HepG2 (cell line): ENCODE measurements around the gene SIAH2. TPM values are rescaled to one million over a fixed set of nuclear protein-coding genes. Genes with fewer than 3 reads are reported as not detected.

ENCODE experiments used
- ATAC-seq: fragments of 200-7000 bp; cut with Tn5 transposase; 3 replicates; pipeline ENCODE4 v1.9.1; 2020; ENCODE audit warnings: mild to moderate bottlenecking, moderate library complexity
- BruUV-seq: library from RNA; stranded (reverse); fragments of 400-500 nt; replicated peaks from 2 replicates; lab custom pipeline; 2021; lab: Mats Ljungman, UMichigan
- CTCF ChIA-PET: fragments of 300-600 bp; formaldehyde crosslinking; extraction: SDS; loops from one replicate; lab custom pipeline; 2021; ENCODE audit warnings: low total read pairs, inconsistent platforms, low intra/inter-chr PET ratio; lab: Yijun Ruan, JAX
- POLR2A ChIA-PET: fragments of 350-600 bp; sonication (Branson Sonifier 250); formaldehyde crosslinking; loops from one replicate; lab custom pipeline; 2020; ENCODE audit warnings: antibody characterized with exemption, inconsistent platforms; lab: Yijun Ruan, JAX
- DNase-seq: peaks from one replicate; pipeline ENCODE4 v3.0.0-alpha.2; 2015; ENCODE audit warnings: low spot score
- FAIRE-seq: peaks from 3 replicates; lab custom pipeline; 2011; peaks lifted over from hg19 to GRCh38; lab: Jason Lieb, UNC
- H2AFZ ChIP-seq: one replicate; pipeline ENCODE4 v1.6.1; 2011; ENCODE audit warnings: low read length, inconsistent platforms
- H3K27ac ChIP-seq: fragments of 300-600 bp; 3 replicates; pipeline ENCODE4 v1.8.0; 2011; ENCODE audit warnings: mixed run types, mild to moderate bottlenecking, mixed read lengths, low read length, inconsistent platforms; ENCODE audit not compliant: insufficient read depth; ENCODE audit errors: extremely low read length
- H3K27me3 ChIP-seq, 2 experiments: fragments of 200-600 bp in 1 of 2; 2 replicates in 1 of 2; 3 replicates in 1 of 2; pipeline versions ENCODE4 v1.6.0 to v1.8.0; 2011; ENCODE audit warnings: low read length in 2 of 2, mild to moderate bottlenecking in 2 of 2, moderate library complexity in 2 of 2, inconsistent platforms in 1 of 2; ENCODE audit not compliant: insufficient read depth in 2 of 2, control insufficient read depth in 1 of 2
- H3K36me3 ChIP-seq, 2 experiments: fragments of 200-600 bp in 1 of 2; replicated peaks in 1 of 2; 2 replicates in 1 of 2; 3 replicates in 1 of 2; pipeline versions ENCODE4 v1.5.1 to v1.8.0; 2011; ENCODE audit warnings: low read length in 2 of 2, inconsistent platforms in 1 of 2; ENCODE audit not compliant: insufficient read depth in 2 of 2, control insufficient read depth in 1 of 2
- H3K4me1 ChIP-seq: 2 replicates; pipeline ENCODE4 v1.5.1; 2012; ENCODE audit warnings: low read length, inconsistent platforms; ENCODE audit not compliant: insufficient read depth
- H3K4me2 ChIP-seq: 2 replicates; pipeline ENCODE4 v1.6.0; 2011; ENCODE audit warnings: low read depth, low read length, inconsistent platforms
- H3K4me3 ChIP-seq, 3 experiments: fragments of 200-600 bp in 1 of 3; sonication (generic), shearing (Covaris generic) in 1 of 3; replicated peaks in 1 of 3; 2 replicates each; pipeline ENCODE4 v1.5.1; 2011 to 2016; ENCODE audit warnings: low read length in 3 of 3, inconsistent platforms in 2 of 3, low read depth in 2 of 3, mild to moderate bottlenecking in 2 of 3, control low read depth in 1 of 3, mixed read lengths in 1 of 3; ENCODE audit not compliant: insufficient read depth in 1 of 3
- H3K79me2 ChIP-seq: one replicate; pipeline ENCODE4 v1.6.1; 2011; ENCODE audit warnings: low read length, inconsistent platforms; ENCODE audit not compliant: insufficient read depth
- H3K9ac ChIP-seq: 2 replicates; pipeline ENCODE4 v1.6.0; 2011; ENCODE audit warnings: mild to moderate bottlenecking, low read depth, low read length, inconsistent platforms; ENCODE audit not compliant: insufficient read depth
- H3K9me3 ChIP-seq: 2 replicates; pipeline ENCODE4 v1.5.1; 2012; ENCODE audit warnings: mild to moderate bottlenecking, low read length
- H4K20me1 ChIP-seq: 2 replicates; pipeline ENCODE4 v1.6.0; 2011; ENCODE audit warnings: inconsistent platforms, mild to moderate bottlenecking, low read length, moderate library complexity; ENCODE audit not compliant: insufficient read depth
- ARHGAP35 ChIP-seq: sonication (generic); formaldehyde crosslinking; IDR thresholded peaks from 2 replicates; pipeline ENCODE4 v1.9.0; 2022; ENCODE audit warnings: mild to moderate bottlenecking, inconsistent platforms, moderate library complexity, missing genetic modification reagents, borderline replicate concordance
- CBX1 ChIP-seq: IDR thresholded peaks from one replicate; pipeline ENCODE4 v1.6.1; 2016; ENCODE audit warnings: antibody characterized with exemption, low read depth
- ELF3 ChIP-seq: IDR thresholded peaks from 2 replicates; pipeline ENCODE4 v1.6.1; 2016; ENCODE audit warnings: missing genetic modification reagents, missing compliant biosample characterization
- GPN1 ChIP-seq: sonication (generic); formaldehyde crosslinking; IDR thresholded peaks from 2 replicates; pipeline ENCODE4 v1.5.1; 2020; ENCODE audit warnings: missing genetic modification reagents, borderline replicate concordance
- HNF4A ChIP-seq: sonication (generic); formaldehyde crosslinking; IDR thresholded peaks from 2 replicates; pipeline ENCODE4 v1.4.0; 2020; ENCODE audit warnings: missing genetic modification reagents
- HOXA5 ChIP-seq: sonication (generic); formaldehyde crosslinking; IDR thresholded peaks from 2 replicates; pipeline ENCODE4 v1.4.0; 2020; ENCODE audit warnings: missing genetic modification reagents
- MATR3 ChIP-seq: sonication (generic); formaldehyde crosslinking; IDR thresholded peaks from 2 replicates; pipeline ENCODE4 v1.4.0; 2020; ENCODE audit warnings: missing genetic modification reagents
- MED1 ChIP-seq: sonication (generic); formaldehyde crosslinking; IDR thresholded peaks from 2 replicates; pipeline ENCODE4 v1.4.0; 2020; ENCODE audit warnings: missing genetic modification reagents
- POGZ ChIP-seq: sonication (generic); formaldehyde crosslinking; IDR thresholded peaks from 2 replicates; pipeline ENCODE4 v1.4.0; 2020; ENCODE audit warnings: mild to moderate bottlenecking, missing genetic modification reagents
- TFDP2 ChIP-seq: sonication (generic); formaldehyde crosslinking; IDR thresholded peaks from 2 replicates; pipeline ENCODE4 v1.4.0; 2020; ENCODE audit warnings: missing genetic modification reagents
- THAP8 ChIP-seq: sonication (generic); formaldehyde crosslinking; IDR thresholded peaks from 2 replicates; pipeline ENCODE4 v1.5.1; 2020; ENCODE audit warnings: missing genetic modification reagents, mild to moderate bottlenecking, borderline replicate concordance
- TRAFD1 ChIP-seq: sonication (generic); formaldehyde crosslinking; IDR thresholded peaks from 2 replicates; pipeline ENCODE4 v1.5.1; 2020; ENCODE audit warnings: missing genetic modification reagents, mild to moderate bottlenecking, borderline replicate concordance
- ZNF275 ChIP-seq: sonication (generic); formaldehyde crosslinking; IDR thresholded peaks from 2 replicates; pipeline ENCODE4 v1.8.0; 2022; ENCODE audit warnings: missing genetic modification reagents, mild to moderate bottlenecking, inconsistent platforms, borderline replicate concordance
- ZNF512B ChIP-seq: sonication (generic); formaldehyde crosslinking; IDR thresholded peaks from 2 replicates; pipeline ENCODE4 v1.5.1; 2020; ENCODE audit warnings: missing genetic modification reagents, mild to moderate bottlenecking, borderline replicate concordance
- WGBS: methylation state at CpG from one replicate; pipeline ENCODE4 v1.1.6; 2017; ENCODE audit warnings: low lambda C conversion rate; 5-methylcytosine and 5-hydroxymethylcytosine counted together
- in situ Hi-C: cut with HindIII; loops from 2 replicates; pipeline ENCODE4 v1.10.0; 2017; ENCODE audit warnings: low pct_unique_long_range_greater_than_20kb; ENCODE audit not compliant: extremely low pct_ligation_motif_present
- intact Hi-C: fragments of 100-400 bp; cut with micrococcal nuclease; formaldehyde crosslinking; loops from one replicate; pipeline ENCODE4 v1.10.0; 2022; ENCODE audit not compliant: unreplicated experiment
- polyA plus RNA-seq, 8 experiments: library from polyadenylated mRNA; depleted of rRNA in 3 of 8; stranded (reverse) in 7 of 8; unstranded in 1 of 8; fragments of >200 nt; fragmentation: Illumina TruSeq in 4 of 8; extraction: Trizol in 4 of 8; gene quantifications; 2 replicates each; pipeline versions ENCODE4 v1.2.1 to v1.2.3, GENCODE V29; 2011 to 2016; ENCODE audit warnings: low read depth in 4 of 8, missing spikeins in 1 of 8, mixed read lengths in 1 of 8; ENCODE audit not compliant: insufficient read depth in 1 of 8
- total RNA-seq, 5 experiments: library from RNA; depleted of rRNA; stranded (reverse); fragments of >200 nt; fragmentation: Illumina TruSeq; extraction: Trizol; gene quantifications; 2 replicates each; pipeline ENCODE4 v1.2.3, GENCODE V29; 2016; ENCODE audit warnings: low read depth in 1 of 5

SIAH2 gene
- total and polyA plus RNA-seq, 2 of the 13 experiments (the other 11 are each of a cell fraction or from before 2014, with no cell fraction given) = 71.8 to 117 TPM

- CTCF ChIA-PET = no interaction called here
- H4K20me1 ChIP-seq = no peaks in the 10 kb centered on the region
- H3K4me1 ChIP-seq = peaks cover 18% of the 10 kb centered on the region
- peaks cover under 1 to 6% of the 10 kb centered on the region in 2 experiments; a peak in 1 of 5 replicates for H3K27me3 ChIP-seq
- DNase-seq = no peak
- TF ChIP-seq HNF4A = no peak
- TF ChIP-seq HOXA5 (CRISPR knock-in tag) = no peak
- no peak for TF ChIP-seq GPN1 (CRISPR knock-in tag)
- TF ChIP-seq ZNF512B (CRISPR knock-in tag) = no peak
- no peak for TF ChIP-seq TRAFD1 (CRISPR knock-in tag)
- no peak for TF ChIP-seq MATR3
- no peak for TF ChIP-seq THAP8 (CRISPR knock-in tag)
- TF ChIP-seq TFDP2 (CRISPR knock-in tag) = no peak
- no peak for TF ChIP-seq POGZ (CRISPR knock-in tag)
- TF ChIP-seq ZNF275 = no peak
- TF ChIP-seq ARHGAP35 = no peak
- no peak for TF ChIP-seq CBX1
- no peak for TF ChIP-seq MED1 (CRISPR knock-in tag)
- no peak for TF ChIP-seq ELF3
- POLR2A ChIA-PET = no interaction called here
- BruUV-seq = no TSS peak
- H3K9ac ChIP-seq = no peak overlapping the region
- intact Hi-C loops = no loop called here
- H3K4me2 ChIP-seq = no peak overlapping the region
- H3K4me3 ChIP-seq = no peak overlapping the region
- H3K36me3 ChIP-seq = no peaks in the 10 kb centered on the region
- H3K27ac ChIP-seq = no peak overlapping the region
- no peak for FAIRE-seq
- WGBS = 0% methylated on average over 1 of the region's 1 CpG
- ATAC-seq = no peak
- H2AFZ ChIP-seq = no peak overlapping the region
- in situ Hi-C loops = loop anchor here (10.0 kb wide), 1 partner anchor 51 kb away; no protein-coding TSS in a partner anchor
- no peaks in the 10 kb centered on the region for H3K79me2 ChIP-seq
- no peaks in the 10 kb centered on the region for H3K9me3 ChIP-seq
Observed at GRCh38 chr3:150783316-150783715, 20.3 kb upstream of the SIAH2 start.
